Glomerular endothelial cell (primary cell): Measurements from ENCODE around the gene C2orf81. TPM values are rescaled to one million over a fixed set of nuclear protein-coding genes. Genes with fewer than 3 reads are reported as not detected.
"Not testable (repeated sequence)": the region's sequence is repeated elsewhere in the genome, so short reads cannot be mapped to it uniquely, and the experiment has no call there.

ENCODE experiments used
- DNase-seq: peaks from one replicate; pipeline ENCODE4 v3.0.0-alpha.2; 2011; ENCODE audit warnings: low read depth, low spot score; ENCODE audit errors: extremely low read depth
- total RNA-seq: library from RNA; depleted of rRNA; stranded (reverse); fragments of >200 nt; gene quantifications from 2 replicates; pipeline ENCODE4 v1.2.3, GENCODE V29; 2015

C2orf81 gene
- total RNA-seq, 1 donor from 2014 or later, result 0.82 TPM

DNA sequence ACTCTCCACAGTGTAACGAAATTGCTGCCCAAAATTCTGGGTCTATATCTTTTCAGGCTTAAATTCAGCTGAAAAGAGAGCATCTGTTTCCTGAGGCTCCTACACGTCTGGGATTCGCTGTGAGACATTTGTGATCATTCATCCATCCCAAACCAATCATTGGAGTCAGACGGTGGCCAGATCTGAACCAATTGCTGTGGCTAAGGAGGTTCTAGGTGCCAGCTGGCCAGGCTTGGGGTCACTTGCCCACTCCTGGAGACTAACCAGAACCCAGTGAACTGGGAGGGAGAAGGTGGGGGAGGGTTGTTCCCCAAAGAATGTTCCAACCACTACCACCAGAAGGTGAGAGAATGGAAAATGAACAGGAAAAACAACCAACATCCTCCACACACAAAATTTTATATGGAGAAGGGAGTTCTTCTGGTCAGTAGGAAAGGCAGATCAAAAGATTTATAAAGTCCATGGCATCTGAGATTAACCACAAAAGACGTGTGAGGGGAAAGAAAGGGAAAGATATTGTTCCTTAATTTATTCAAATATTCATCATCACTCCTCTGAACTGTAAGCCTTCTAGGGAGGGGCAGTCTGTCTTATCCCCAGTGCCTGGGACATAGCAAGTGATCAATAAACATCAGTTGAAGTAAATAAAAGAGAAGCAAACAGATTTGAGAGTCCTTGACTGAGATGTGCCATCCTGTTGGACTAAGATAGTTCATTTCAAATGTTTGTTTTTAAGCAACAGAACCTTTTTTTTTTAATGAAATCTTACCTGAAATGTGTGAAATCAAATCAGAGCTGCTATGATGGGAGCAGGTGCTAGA is 23.3 kb upstream of the C2orf81 start:
- DNase-seq, result no peak

DNA sequence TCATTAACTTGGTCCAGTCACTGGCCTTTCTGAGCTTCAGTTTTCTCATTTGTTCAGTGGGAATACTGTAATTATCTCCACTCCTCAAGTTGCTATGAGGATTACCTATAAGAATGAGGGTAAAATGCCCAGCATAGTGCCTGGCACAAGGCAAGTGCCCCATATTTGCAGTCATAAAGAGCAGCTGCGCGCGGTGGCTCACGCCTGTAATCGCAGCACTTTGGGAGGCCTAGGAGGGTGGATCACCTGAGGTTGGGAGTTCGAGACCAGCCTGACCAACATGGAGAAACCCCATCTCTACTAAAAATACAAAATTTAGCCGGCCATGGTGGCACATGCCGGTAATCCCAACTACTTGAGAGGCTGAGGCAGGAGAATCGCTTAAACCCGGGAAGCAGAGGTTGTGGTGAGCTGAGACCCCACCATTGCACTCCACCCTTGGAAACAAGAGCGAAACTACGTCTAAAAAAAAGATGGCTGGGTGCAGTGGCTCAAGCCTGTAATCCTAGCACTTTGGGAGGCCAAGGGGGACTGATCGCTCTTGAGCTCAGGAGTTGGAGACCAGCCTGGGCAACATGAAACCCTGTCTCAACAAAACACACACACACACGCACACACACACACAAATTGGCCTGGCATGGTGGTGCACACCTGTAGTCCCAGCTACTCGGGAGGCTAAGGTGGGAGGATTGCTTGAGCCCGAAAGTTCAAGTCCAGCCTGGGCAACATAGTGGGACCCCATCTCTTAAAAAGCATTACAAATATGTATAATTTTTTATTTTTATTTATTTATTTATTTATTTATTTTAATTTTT is 21.3 kb upstream of the C2orf81 start:
- not testable (repeated sequence) for DNase-seq

DNA sequence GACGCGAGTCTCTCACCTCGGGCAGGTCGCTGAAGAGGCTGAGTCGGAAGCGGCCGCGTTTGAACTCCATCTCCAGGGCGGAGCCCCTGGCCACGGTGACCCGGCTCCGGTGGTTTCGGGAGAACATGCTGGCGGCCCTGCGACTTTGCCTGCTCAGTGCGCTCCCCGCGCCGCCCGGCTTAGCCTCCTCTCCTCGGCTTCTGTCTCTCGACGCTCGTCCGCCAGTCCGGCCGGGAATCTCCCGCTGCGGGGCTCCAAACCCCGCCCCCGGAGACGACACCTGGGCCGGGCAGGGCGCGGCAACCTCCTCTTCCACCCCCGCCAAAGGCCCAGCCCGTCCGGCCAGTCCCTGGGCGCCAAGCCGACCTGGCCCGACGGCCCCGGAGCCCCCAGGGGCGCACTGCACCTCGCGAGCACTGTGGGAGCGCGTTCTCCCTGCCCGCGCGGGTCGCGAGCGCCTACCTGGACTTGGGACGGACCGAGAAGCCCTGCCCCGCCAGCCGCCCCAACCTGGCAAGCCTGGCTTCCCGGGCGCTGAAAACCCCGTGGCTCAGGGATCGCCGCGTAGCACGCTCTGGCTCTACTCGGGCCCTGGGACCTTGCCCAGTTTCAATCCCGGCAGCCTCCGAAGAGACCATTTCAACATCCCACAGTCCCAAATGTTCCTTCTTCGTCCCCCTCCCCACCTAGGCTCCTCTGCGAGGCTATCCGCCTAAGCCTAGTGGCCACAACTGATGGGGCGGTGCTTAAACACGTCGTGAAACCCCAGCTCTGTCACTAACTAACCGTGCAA is 20.5 kb upstream of the C2orf81 start, which contains the start of gene RTKN:
Gene RTKN, minus strand, starts transcription at position 248 of the 793 bp plus-strand sequence. Its CDS starts 121 bp downstream, at position 127.
- DNase-seq, result no peak

DNA sequence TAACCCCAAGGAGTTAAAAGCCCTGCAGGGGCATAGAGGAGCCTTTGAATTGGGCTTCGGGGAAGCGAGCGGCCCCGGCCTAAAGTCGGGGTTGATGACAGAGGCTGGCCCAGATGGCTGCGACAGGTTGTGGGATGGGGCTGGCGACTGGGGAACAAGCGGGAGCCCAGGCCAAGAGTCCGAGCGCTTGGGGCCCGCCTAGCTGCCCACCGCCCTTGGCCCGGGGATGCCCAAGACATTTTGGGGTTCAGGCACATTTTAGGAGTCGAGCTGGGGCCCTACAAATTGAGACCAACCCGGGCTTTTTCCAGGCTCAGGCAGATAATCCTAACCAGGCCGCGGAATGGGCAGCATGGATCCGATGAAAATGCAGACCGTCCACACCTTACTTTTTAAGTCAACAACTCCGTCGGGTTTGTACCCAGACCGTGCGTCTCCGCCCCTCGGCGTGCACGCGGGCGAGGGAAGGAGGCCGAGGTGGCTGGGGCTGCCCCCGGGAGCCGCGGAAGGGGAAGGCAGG is 19.8 kb upstream of the C2orf81 start:
- no peak for DNase-seq

DNA sequence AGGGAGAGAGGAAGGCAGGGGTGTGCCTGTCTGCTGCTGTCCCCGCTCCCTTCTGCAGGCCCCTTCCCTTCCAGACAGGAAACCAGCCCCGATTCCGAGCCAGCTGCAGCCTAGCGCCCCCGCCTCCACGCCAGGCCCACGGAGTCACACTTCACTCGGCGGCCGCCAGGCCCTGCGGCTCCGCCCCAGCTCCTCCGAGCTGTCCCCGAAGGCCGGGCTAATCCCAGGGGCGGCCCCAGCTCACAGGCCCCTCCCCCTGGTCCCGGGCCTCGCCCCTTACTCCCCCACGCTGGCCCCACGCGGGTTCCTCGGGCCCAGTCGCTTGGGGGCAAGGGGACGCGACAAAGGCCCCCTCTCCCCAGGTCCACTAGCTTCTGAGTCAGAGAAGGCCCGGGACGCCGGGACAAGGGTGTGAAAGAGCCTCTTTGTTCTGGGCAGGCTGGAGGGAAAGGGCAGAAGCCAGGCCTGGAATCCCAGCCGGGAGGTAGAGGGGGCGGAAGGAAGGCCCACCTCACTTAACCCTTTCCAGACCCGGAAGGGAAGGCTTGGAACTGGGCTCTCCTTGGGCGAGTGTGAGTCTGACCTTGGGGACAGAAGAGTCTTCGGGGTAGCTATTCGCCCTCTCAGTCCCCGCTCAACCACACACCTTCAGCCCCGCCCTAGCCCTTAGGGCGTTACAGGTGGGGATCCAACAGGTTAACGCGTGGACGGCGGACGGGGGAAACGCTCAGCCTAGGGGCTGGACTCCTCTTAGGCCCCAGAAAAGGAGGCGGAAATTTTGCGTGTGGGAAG is 19.2 kb upstream of the C2orf81 start:
- DNase-seq, result no peak

DNA sequence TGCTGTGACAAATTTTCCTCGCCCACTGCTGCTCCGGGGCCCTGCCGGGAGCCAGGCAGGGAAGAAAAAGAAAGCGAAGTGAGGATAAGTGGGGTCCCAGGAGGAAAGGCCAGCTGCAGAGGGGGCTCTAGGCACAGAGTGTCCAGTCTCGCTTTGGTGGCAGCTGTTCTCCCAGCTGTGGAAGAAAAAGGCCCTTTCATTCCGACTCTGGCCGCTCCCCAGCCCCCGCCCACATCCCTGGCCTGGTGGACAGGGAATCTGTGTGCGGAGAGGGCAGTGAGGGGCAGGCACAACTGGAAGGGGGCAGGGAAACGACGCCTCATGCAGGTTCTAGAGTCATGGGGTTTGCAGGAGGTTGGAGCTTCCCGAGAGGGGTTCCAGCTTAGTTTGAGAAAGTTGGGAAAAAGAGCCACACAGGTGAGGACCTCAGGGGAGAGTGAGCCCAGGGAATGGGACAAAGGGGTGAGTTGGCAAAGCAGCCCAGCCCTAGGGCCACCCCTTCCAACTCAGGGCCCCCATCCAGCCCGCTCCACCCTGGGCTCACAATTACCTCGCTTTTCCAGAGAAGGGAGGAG is 18.5 kb upstream of the C2orf81 start:
- no peak for DNase-seq

DNA sequence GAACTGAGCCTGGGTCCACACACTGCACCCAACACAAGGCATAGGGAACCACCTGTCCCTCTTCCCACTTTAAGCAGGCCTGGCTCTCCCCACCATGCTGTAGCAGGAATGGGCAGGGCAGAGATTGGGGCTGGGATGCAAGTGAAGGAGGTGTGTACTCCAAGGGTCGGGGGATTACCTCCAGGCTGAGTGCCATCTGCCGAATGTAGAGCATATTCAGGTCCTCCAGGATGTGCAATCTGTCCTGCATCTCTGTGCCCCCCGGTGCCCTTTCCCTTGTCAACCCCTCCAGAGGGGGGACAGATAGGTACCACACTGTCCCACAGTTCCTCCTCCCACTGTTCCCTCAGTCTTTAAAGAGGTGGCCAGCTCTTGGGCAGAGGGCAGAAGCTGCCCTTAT is 18.0 kb upstream of the C2orf81 start:
- no peak for DNase-seq

DNA sequence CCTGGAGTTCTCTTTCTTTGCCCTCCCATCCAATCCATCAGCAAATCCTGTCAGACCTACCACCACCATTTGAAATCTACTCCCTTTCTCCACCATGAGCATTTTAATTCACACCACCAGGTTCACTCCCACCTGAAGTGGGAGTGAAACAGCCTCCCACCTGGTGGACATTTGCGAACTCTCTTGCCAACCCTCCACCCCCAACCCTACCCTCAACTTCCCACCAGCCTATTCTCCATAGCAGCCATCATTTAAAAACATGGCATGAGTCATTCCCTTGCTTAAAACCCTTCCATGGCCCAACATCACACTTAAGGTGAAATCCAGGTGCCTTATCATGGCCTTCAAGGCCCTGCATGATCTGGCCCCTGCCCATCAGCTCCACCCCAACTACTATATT is 16.8 kb upstream of the C2orf81 start:
- no peak for DNase-seq

DNA sequence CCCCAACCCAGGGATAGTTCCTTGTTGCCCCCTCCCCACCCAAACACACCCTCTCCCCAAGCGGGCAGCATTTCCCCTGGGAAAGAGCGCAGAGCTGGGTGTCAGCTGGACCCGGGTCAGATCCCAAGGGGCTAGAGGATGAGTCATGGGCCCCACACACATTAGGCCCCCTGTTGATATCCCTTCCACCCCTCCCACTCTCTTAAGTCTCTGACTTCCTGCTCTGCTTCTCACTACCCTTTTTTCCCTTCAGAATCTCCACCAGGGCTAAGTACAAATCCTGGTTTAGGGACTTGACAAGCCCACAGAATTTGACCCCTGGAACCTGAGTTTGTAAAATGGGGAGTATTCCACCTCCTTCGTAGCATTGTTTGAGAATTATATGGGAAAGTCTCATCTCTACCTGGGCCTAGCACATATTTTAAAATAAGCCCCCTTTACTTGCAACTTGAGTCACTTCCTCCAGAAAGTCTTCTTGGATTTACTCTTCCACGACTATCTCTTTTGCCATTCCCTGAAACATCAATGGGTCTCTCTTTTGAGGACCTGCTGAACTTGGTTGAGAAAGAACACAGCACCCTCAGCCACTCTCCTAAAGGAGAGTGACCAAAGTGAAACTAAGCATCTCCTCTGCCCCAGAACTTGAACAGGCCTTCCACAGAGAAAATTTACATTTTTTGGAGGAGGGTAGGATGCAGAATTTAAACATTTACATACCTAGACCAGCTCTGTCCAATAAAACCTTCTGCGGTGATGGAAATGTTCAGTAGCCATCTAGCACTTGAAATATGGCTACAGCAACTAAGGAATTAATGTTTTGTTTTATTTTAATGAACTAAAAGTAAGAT is 15.7 kb upstream of the C2orf81 start:
- no peak for DNase-seq

DNA sequence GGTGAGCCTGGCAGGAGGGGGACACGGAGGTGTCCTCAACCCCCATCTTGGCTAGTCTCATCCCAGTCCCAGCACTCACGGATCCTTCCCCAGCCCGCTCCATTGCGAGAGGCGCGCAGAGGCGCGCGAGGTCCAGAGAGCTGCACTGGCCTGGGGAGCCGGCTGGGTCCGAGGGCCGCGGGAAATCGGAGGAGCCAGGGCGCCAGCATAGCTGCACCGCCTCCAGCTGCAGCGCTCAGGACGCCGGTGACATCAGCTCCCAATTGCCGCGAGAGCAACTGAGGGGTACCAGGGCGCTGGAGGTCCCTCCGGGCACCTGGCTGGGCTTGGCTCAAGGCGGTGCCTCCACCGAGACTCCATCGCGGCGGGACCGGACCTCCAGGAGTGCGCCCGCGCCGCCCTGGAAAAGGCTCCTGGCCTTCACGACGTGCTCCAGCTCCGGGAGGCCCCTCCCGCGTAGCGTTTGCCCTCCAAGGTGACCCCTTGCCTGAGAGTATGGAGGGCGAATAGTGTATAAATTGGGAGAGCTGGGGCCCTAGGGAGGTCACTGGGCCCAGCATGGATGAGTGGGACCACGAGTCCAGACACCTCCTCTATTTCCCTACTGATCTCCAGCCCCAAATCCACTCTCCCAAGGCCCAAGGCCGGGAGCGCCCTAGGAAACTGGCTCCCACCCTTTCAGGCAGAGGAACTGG is 14.8 kb upstream of the C2orf81 start:
- no peak for DNase-seq

DNA sequence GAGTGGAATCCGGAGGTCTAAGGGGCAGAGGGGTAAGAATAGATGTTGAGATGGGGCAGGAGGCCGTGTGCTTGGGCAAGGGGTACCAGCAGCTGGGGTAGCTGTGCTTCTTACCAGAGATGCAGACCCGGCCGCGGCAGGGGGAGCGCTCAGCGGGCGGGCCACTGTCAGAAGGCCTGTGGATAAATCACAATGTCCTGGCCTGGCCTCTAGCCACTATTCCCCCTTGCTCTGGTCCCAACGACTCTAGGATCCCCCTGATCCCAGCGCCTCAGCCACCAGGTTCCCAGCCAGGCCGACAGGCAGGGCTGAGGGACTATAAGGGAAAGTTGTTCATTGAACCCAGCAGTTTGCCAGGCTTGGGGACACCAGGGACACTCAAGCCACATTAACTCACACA is 9.1 kb upstream of the C2orf81 start:
- DNase-seq, result no peak

DNA sequence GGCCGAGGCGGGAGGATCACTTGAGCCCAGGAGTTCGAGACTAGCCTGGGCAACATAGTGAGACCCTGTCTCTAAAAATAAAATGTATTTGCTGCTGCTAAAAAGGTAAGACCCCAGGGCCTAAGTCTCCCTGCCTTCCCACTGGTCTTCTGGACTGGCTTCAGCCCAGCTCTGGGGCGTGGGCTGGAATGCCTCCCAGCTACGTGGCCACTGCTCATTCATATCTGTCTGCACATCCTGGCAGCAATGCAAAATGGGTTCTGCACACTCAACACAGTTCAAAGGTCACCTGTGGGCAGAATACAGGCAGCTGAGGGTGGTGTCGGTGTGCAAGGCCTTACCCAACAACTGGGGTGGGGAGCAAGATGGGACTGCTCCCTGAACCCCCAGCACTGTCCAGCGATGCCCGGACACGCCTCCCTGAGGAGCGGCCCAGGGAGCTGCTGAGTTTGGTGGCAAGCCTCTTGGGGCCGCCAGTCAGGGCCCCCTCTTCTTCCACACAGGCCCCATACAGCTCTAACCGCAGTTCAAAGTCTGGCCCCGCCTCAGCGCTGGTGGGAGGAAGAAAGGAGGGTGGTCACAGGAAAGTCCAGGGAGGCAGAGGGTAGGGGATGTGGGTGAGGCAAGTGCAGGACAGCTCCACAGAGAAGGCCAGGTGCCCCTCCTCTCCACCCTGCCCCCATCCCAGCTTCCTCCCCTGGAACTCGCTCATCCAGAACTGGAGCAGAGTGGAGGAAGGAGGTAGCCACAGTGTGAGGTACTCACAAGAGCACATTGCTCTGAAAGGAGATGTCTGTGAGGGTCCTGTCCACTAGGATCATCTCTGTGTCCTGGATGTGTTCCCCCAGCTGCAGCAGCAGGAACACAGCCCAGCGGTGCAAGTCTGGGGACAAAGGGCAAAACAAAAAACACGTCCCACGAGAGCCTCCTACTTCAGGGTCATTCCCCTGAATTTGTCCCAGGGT is 8.3 kb upstream of the C2orf81 start:
- DNase-seq, result no peak

DNA sequence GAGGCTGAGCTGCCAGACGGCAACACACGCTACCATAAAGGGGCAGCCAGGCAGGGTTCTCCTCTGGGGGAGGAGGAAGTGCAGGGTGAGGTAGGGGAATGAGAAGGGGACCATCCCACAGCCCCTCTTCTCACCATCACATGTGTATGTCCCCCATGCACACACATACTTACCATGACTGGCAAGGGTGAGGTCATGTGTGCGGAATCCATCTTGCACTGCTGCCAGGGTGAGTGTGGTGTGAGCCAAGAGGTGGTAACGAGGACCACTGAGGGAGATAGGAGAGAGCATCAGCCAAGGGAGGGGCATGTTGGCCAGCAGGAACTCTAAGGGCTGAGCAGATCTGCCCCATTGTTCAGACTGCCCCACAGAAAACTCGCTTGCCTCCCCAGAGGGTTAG is 7.3 kb upstream of the C2orf81 start:
- DNase-seq, result no peak

DNA sequence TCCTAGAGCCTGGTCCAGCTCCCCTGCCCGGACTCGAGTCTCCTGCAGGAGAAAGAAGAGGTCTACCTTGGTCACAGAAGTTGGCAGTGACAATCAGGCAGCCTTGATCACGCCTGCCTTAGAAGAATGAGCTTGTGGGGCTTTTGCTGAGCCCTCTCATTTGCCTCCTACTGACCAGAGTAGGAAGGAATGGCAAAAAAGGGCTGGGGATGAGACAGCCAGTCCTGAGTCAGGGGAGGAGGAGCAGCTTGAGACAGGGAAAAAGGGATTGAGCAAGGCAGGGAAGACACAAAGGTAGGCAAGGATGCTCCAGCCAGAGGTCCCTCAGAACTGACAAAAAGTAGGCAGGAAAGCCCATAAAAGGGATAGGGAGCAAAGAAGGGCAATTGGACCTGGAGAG is 6.1 kb upstream of the C2orf81 start:
- no peak for DNase-seq

DNA sequence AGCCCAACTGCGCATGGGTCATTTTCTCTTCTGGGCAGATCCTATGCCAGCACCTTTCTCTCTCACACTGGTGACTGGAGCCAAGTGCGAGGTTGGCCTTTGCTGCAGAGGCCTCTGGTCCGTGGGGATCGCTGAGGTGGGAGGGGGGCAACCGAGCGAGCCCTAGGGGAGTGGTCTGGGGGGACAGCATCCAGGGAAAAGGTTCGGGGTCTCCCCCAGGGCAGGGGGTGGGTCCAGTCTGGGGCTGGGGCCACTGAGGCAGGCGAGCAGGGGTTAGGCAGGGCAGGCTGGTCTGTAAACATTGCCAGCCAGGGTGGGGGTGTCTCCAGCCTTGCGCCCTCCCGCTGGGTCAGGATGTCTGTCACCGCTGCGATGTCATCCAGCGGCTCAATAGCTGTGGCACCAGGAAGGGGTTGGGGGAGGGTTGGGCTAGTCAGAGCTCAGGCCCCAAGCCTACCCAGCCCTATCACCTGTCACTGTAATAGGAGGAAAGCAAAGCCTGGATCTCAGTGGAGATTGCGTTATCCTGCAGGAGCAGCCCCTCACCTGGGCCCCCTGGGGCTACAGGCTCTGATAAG is 4.9 kb upstream of the C2orf81 start:
- no peak for DNase-seq

DNA sequence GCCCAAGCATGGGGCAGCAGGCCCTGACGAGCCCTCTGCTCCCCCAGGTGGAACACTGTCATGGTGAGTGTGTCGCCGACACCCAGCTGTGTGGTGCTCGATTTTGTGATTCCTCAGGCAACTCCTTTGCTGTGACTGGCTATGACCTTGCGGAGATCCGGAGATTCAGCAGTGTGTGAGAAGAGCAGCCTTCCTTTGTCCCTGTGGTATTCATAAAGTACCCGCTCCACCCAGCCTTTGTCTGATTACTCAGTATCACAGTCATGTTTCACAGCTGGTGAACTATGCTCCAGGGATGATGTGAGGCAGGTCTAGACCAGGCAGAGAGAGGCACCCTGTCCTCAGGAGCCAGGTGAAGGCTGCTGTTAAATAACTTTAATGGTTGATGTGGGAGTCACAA is 4.1 kb upstream of the C2orf81 start:
- DNase-seq, result no peak

DNA sequence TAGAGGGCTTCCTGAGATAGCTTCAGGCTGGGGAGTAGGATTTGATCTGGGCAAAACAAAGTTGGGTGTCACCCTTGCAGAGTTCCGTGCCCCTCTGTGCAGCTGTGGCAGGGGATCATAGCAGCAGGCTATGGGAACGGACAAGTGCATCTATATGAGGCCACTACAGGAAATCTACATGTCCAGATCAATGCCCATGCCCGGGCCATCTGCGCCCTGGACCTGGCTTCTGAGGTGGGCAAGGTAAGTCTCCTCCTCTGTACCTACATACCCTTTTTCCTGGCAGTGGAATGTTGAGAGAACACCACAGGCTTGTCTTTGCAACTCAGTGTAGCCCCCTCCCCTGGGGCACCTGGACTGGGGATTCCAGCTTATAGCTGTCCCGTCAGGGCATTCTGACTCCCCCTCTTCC is 3.6 kb upstream of the C2orf81 start:
- DNase-seq, result no peak
